GM12878 (cell line): Measurements from ENCODE around the gene AP4B1. TPM values are rescaled to one million over a fixed set of nuclear protein-coding genes. Genes with fewer than 3 reads are reported as not detected.

ENCODE experiments used
- ATF2 ChIP-seq: IDR thresholded peaks from 2 replicates; pipeline ENCODE4 v1.6.1; 2012; ENCODE audit warnings: low read length, inconsistent platforms
- ATF7 ChIP-seq: fragments of 450-650 bp; IDR thresholded peaks from 2 replicates; pipeline ENCODE4 v1.6.1; 2016; ENCODE audit warnings: low read depth, mild to moderate bottlenecking
- BHLHE40 ChIP-seq, 2 experiments: fragments of 450-650 bp in 1 of 2; IDR thresholded peaks; 2 replicates each; pipeline ENCODE4 v1.6.1; 2011 to 2017; ENCODE audit warnings: low read depth in 2 of 2, borderline replicate concordance in 1 of 2, improper control_type of control experiment in 1 of 2, low read length in 1 of 2, mild to moderate bottlenecking in 1 of 2
- CBX5 ChIP-seq: sonication (generic); IDR thresholded peaks from 2 replicates; pipeline ENCODE4 v1.6.1; 2016; ENCODE audit warnings: low read depth, moderate library complexity, mild to moderate bottlenecking, inconsistent platforms
- CHD4 ChIP-seq: fragments of 200-600 bp; sonication (generic); IDR thresholded peaks from 2 replicates; pipeline ENCODE4 v1.6.1; 2016; ENCODE audit warnings: mild to moderate bottlenecking
- CTCF ChIP-seq, 3 experiments: IDR thresholded peaks in 2 of 3; conservative IDR thresholded peaks in 1 of 3; 2 replicates each; pipeline ENCODE4 v1.5.1; 2011; ENCODE audit warnings: low read depth in 3 of 3, low read length in 3 of 3, mild to moderate bottlenecking in 3 of 3, control low read depth in 2 of 3, moderate library complexity in 2 of 3, inconsistent platforms in 1 of 3, mixed read lengths in 1 of 3; ENCODE audit not compliant: control insufficient read depth in 2 of 3, insufficient read depth in 1 of 3; ENCODE audit errors: extremely low read depth in 1 of 3
- FOXM1 ChIP-seq: IDR thresholded peaks from 2 replicates; pipeline ENCODE4 v1.6.1; 2012; ENCODE audit warnings: low read depth, mild to moderate bottlenecking, inconsistent platforms, low read length, moderate library complexity
- GABPA ChIP-seq: IDR thresholded peaks from 2 replicates; pipeline ENCODE4 v1.6.1; 2014; ENCODE audit warnings: antibody characterized with exemption, low read depth, mild to moderate bottlenecking, inconsistent platforms
- HCFC1 ChIP-seq: fragments of 150-350 bp; IDR thresholded peaks from 2 replicates; pipeline ENCODE4 v1.6.1; 2014; ENCODE audit warnings: low read length
- MYC ChIP-seq: IDR thresholded peaks from 2 replicates; pipeline ENCODE4 v1.6.1; 2011; ENCODE audit warnings: mild to moderate bottlenecking, low read length, moderate library complexity, inconsistent platforms; ENCODE audit not compliant: insufficient read depth, insufficient replicate concordance, insufficient read length, severe bottlenecking
- NR2F1 ChIP-seq: fragments of 450-650 bp; conservative IDR thresholded peaks from 2 replicates; pipeline ENCODE4 v1.6.1; 2017; ENCODE audit warnings: mild to moderate bottlenecking
- PBX3 ChIP-seq: IDR thresholded peaks from 2 replicates; pipeline ENCODE4 v1.6.1; 2011; ENCODE audit warnings: mild to moderate bottlenecking, low read depth, low read length, moderate library complexity; ENCODE audit not compliant: insufficient replicate concordance
- RUNX3 ChIP-seq: IDR thresholded peaks from 2 replicates; pipeline ENCODE4 v1.6.1; 2012; ENCODE audit warnings: low read length, inconsistent platforms
- SMAD1 ChIP-seq: fragments of 450-650 bp; IDR thresholded peaks from 2 replicates; pipeline ENCODE4 v1.6.1; 2018; ENCODE audit warnings: mild to moderate bottlenecking, low read depth; ENCODE audit not compliant: partially characterized antibody
- SMARCA5 ChIP-seq: fragments of 450-650 bp; IDR thresholded peaks from 2 replicates; pipeline ENCODE4 v1.6.1; 2017; ENCODE audit warnings: mild to moderate bottlenecking
- SREBF1 ChIP-seq: IDR thresholded peaks from 2 replicates; pipeline ENCODE4 v1.6.1; 2012; ENCODE audit warnings: mild to moderate bottlenecking, low read length
- USF1 ChIP-seq: IDR thresholded peaks from 2 replicates; pipeline ENCODE4 v1.6.1; 2011; ENCODE audit warnings: borderline replicate concordance, low read depth, mild to moderate bottlenecking, moderate library complexity, mixed read lengths, low read length; ENCODE audit not compliant: insufficient read depth; ENCODE audit errors: extremely low read length
- ZNF207 ChIP-seq: fragments of 450-650 bp; IDR thresholded peaks from 2 replicates; pipeline ENCODE4 v1.6.1; 2014; ENCODE audit warnings: antibody characterized with exemption, mild to moderate bottlenecking, borderline replicate concordance
- polyA plus RNA-seq, 11 experiments: library from polyadenylated mRNA; depleted of rRNA in 4 of 11; unstranded in 6 of 11; stranded (reverse) in 5 of 11; fragments of >200 nt; fragmentation: Nextera tagmentation in 4 of 11; fragmentation: Illumina TruSeq in 1 of 11; extraction: Ambion mirVana in 4 of 11; extraction: Trizol in 1 of 11; gene quantifications; 1 replicate in 1 of 11; 2 replicates in 10 of 11; pipeline versions ENCODE4 v1.2.1 to v1.2.3, GENCODE V29; 2011 to 2016; ENCODE audit warnings: inconsistent platforms in 2 of 11, missing spikeins in 2 of 11, low read depth in 1 of 11
- total RNA-seq, 4 experiments: library from RNA; depleted of rRNA in 3 of 4; stranded (reverse); fragments of >200 nt in 3 of 4; fragmentation: Illumina TruSeq in 1 of 4; extraction: Trizol in 1 of 4; gene quantifications; 2 replicates each; pipeline versions ENCODE4 v1.2.1 to v1.2.3, GENCODE V29; 2013 to 2021
- TF ChIP-seq, protein P1 (sequence below): fragments of 450-650 bp; IDR thresholded peaks from 2 replicates; pipeline ENCODE4 v1.6.1; 2018; ENCODE audit warnings: mild to moderate bottlenecking, low read depth, moderate library complexity; ENCODE audit not compliant: partially characterized antibody

The AP4B1 gene
- total and polyA plus RNA-seq, 10 of the 15 experiments (the other 5 are each of a cell fraction or from before 2014, with no cell fraction given), result 27.2 to 61.0 (median 33.0) TPM

GRCh38 chr1:113874012-113874879 lies 30.4 kb downstream of the AP4B1 start (continued):
- TF ChIP-seq, protein P1, sequence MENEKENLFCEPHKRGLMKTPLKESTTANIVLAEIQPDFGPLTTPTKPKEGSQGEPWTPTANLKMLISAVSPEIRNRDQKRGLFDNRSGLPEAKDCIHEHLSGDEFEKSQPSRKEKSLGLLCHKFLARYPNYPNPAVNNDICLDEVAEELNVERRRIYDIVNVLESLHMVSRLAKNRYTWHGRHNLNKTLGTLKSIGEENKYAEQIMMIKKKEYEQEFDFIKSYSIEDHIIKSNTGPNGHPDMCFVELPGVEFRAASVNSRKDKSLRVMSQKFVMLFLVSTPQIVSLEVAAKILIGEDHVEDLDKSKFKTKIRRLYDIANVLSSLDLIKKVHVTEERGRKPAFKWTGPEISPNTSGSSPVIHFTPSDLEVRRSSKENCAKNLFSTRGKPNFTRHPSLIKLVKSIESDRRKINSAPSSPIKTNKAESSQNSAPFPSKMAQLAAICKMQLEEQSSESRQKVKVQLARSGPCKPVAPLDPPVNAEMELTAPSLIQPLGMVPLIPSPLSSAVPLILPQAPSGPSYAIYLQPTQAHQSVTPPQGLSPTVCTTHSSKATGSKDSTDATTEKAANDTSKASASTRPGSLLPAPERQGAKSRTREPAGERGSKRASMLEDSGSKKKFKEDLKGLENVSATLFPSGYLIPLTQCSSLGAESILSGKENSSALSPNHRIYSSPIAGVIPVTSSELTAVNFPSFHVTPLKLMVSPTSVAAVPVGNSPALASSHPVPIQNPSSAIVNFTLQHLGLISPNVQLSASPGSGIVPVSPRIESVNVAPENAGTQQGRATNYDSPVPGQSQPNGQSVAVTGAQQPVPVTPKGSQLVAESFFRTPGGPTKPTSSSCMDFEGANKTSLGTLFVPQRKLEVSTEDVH, result no peak
- 0 out of 2 replicates have a peak, but pooled peaks have one; percentile 42 for TF ChIP-seq SMARCA5
- no peak for TF ChIP-seq GABPA
- TF ChIP-seq SMAD1, result no peak
- no peak for TF ChIP-seq PBX3
- TF ChIP-seq USF1, result peak; percentile 21
- no peak for TF ChIP-seq HCFC1
- TF ChIP-seq SREBF1, result no peak
- no peak for TF ChIP-seq ZNF207
- TF ChIP-seq ATF2, result no peak
- TF ChIP-seq NR2F1, result no peak
- TF ChIP-seq MYC, result no peak
- no peak for TF ChIP-seq CBX5
- no peak for TF ChIP-seq FOXM1
- TF ChIP-seq BHLHE40 (IDR thresholded peaks at IDR 0.05; ENCODE audit: borderline replicate concordance in 1 of 2, low read depth in 2 of 2, low read length in 1 of 2), result peak; percentile 46 to 48; a peak in 2 of 4 replicates
- no peak for TF ChIP-seq CHD4
- TF ChIP-seq CTCF (IDR thresholded peaks at IDR 0.05 in 2 of 3, conservative IDR thresholded peaks at IDR 0.05 in 1 of 3; ENCODE audit: control insufficient read depth in 2 of 3, extremely low read depth in 1 of 3, insufficient read depth in 1 of 3, low read depth in 3 of 3, low read length in 3 of 3), result peak; percentile 34 to 74 (median 57)
- TF ChIP-seq ATF7, result 0 out of 2 replicates have a peak, but pooled peaks have one; percentile 36
- peak; percentile 57 for TF ChIP-seq RUNX3
